Measurements from ENCODE around the gene GALNTL6.

GRCh38 chr4:172709376-172709775 lies 896.2 kb downstream of the GALNTL6 start:
- TF ChIP-seq, protein P1, sequence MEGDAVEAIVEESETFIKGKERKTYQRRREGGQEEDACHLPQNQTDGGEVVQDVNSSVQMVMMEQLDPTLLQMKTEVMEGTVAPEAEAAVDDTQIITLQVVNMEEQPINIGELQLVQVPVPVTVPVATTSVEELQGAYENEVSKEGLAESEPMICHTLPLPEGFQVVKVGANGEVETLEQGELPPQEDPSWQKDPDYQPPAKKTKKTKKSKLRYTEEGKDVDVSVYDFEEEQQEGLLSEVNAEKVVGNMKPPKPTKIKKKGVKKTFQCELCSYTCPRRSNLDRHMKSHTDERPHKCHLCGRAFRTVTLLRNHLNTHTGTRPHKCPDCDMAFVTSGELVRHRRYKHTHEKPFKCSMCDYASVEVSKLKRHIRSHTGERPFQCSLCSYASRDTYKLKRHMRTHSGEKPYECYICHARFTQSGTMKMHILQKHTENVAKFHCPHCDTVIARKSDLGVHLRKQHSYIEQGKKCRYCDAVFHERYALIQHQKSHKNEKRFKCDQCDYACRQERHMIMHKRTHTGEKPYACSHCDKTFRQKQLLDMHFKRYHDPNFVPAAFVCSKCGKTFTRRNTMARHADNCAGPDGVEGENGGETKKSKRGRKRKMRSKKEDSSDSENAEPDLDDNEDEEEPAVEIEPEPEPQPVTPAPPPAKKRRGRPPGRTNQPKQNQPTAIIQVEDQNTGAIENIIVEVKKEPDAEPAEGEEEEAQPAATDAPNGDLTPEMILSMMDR (IDR thresholded peaks at IDR 0.05), result no peak
- TF ChIP-seq POLR2AphosphoS5 (IDR thresholded peaks at IDR 0.05), result no peak
- TF ChIP-seq POLR2A (IDR thresholded peaks at IDR 0.05), result no peak

All from suprapubic skin (tissue), 4 donors.